Endometrial microvascular endothelial cells (primary cell): ENCODE data around the gene SLC17A2. TPM values are rescaled to one million over a fixed set of nuclear protein-coding genes. Genes with fewer than 3 reads are reported as not detected.

ENCODE experiments used
- in situ Hi-C: cut with HindIII; loops from 2 replicates; pipeline ENCODE4 v1.10.0; 2017; ENCODE audit warnings: low sequenced_read_pairs, low pct_unique_long_range_greater_than_20kb; ENCODE audit errors: inconsistent ontology term
- total RNA-seq: library from RNA; depleted of rRNA; stranded (reverse); fragments of >200 nt; gene quantifications from one replicate; pipeline ENCODE4 v1.2.3, GENCODE V29; 2015; ENCODE audit errors: inconsistent ontology term

The SLC17A2 gene
- total RNA-seq, 1 donor from 2014 or later, result not detected

GRCh38 chr6:25895771-25896170 is 34.7 kb downstream of the SLC17A2 start:
- in situ Hi-C loops, result loop anchor here (25.0 kb wide), 1 partner anchor 108 kb away; no protein-coding TSS in a partner anchor

- in situ Hi-C loops, result loop anchor here (25.0 kb wide), 1 partner anchor 106 kb away; no protein-coding TSS in a partner anchor
These were observed 36.7 kb downstream of the SLC17A2 start for GRCh38 chr6:25893778-25894177.

- in situ Hi-C loops, result loop anchor here (25.0 kb wide), 1 partner anchor 106 kb away; no protein-coding TSS in a partner anchor
These were observed 37.6 kb downstream of the SLC17A2 start for GRCh38 chr6:25892877-25893276.

GRCh38 chr6:25889877-25890853 is 40.3 kb downstream of the SLC17A2 start:
- in situ Hi-C loops, result loop anchor here (25.0 kb wide), 1 partner anchor 103 kb away; no protein-coding TSS in a partner anchor

GRCh38 chr6:25888626-25889025 is 41.9 kb downstream of the SLC17A2 start:
- in situ Hi-C loops, result loop anchor here (25.0 kb wide), 1 partner anchor 101 kb away; no protein-coding TSS in a partner anchor

- in situ Hi-C loops, result loop anchor here (25.0 kb wide), 1 partner anchor 99 kb away; no protein-coding TSS in a partner anchor
These were observed 44.4 kb downstream of the SLC17A2 start for GRCh38 chr6:25886066-25886465.

- in situ Hi-C loops, result loop anchor here (25.0 kb wide), 1 partner anchor 97 kb away; no protein-coding TSS in a partner anchor
These were observed 46.5 kb downstream of the SLC17A2 start for GRCh38 chr6:25883991-25884390.

- in situ Hi-C loops, result loop anchor here (25.0 kb wide), 1 partner anchor 96 kb away; no protein-coding TSS in a partner anchor
These were observed 47.0 kb downstream of the SLC17A2 start for GRCh38 chr6:25883536-25883935.

GRCh38 chr6:25882051-25882496 is 48.4 kb downstream of the SLC17A2 start:
- in situ Hi-C loops, result loop anchor here (25.0 kb wide), 1 partner anchor 95 kb away; no protein-coding TSS in a partner anchor

- in situ Hi-C loops, result loop anchor here (25.0 kb wide), 1 partner anchor 93 kb away; no protein-coding TSS in a partner anchor
These were observed 49.9 kb downstream of the SLC17A2 start for GRCh38 chr6:25880601-25881000.

- in situ Hi-C loops, result loop anchor here (25.0 kb wide), 1 partner anchor 92 kb away; no protein-coding TSS in a partner anchor
These were observed 51.7 kb downstream of the SLC17A2 start for GRCh38 chr6:25878721-25879322.

GRCh38 chr6:25875926-25876602 is 54.4 kb downstream of the SLC17A2 start:
- in situ Hi-C loops, result loop anchor here (25.0 kb wide), 1 partner anchor 89 kb away; no protein-coding TSS in a partner anchor

GRCh38 chr6:25875563-25875905 is 55.0 kb downstream of the SLC17A2 start:
- in situ Hi-C loops, result loop anchor here (25.0 kb wide), 1 partner anchor 88 kb away; no protein-coding TSS in a partner anchor

GRCh38 chr6:25874822-25875562 is 55.5 kb downstream of the SLC17A2 start:
- in situ Hi-C loops, result loop anchor here (25.0 kb wide), 1 partner anchor 88 kb away; no protein-coding TSS in a partner anchor

GRCh38 chr6:25874118-25874517 is 56.4 kb downstream of the SLC17A2 start, which contains the start of gene SLC17A3:
SLC17A3 (minus strand) TSS chr6:25874243; CDS start chr6:25868387, 5,856 bp downstream.
- in situ Hi-C loops, result no loop called here

GRCh38 chr6:25872814-25873213 is 57.7 kb downstream of the SLC17A2 start:
- in situ Hi-C loops, result no loop called here

GRCh38 chr6:25869840-25870239 is 60.7 kb downstream of the SLC17A2 start:
- in situ Hi-C loops, result no loop called here
